Spleen (tissue), 7 donors: ENCODE data around the gene MEGF8.

Experiments
- CTCF ChIP-seq, 11 experiments: fragments of 200-600 bp in 7 of 11; fragments of 450-650 bp in 4 of 11; sonication (generic) in 4 of 11; IDR thresholded peaks in 8 of 11; conservative IDR thresholded peaks in 3 of 11; 1 replicate in 7 of 11; 2 replicates in 4 of 11; pipeline versions ENCODE4 v1.4.0 to v1.8.0; 2016 to 2021; ENCODE audit warnings: antibody characterized with exemption in 11 of 11, inconsistent platforms in 4 of 11, mild to moderate bottlenecking in 1 of 11
- POLR2A ChIP-seq, 3 donors: fragments of 450-650 bp; IDR thresholded peaks; one replicate each; pipeline ENCODE4 v1.5.1; 2017; ENCODE audit warnings: antibody characterized with exemption in 3 of 3, mild to moderate bottlenecking in 1 of 3
- donor health status: DM: no; HTN: no; CAD: no; lungs with moderate emphysema.
- donor health status: DM: no; HTN: no; CAD: no.
- donor health status: DM: no; HTN: no; CAD: no.

DNA sequence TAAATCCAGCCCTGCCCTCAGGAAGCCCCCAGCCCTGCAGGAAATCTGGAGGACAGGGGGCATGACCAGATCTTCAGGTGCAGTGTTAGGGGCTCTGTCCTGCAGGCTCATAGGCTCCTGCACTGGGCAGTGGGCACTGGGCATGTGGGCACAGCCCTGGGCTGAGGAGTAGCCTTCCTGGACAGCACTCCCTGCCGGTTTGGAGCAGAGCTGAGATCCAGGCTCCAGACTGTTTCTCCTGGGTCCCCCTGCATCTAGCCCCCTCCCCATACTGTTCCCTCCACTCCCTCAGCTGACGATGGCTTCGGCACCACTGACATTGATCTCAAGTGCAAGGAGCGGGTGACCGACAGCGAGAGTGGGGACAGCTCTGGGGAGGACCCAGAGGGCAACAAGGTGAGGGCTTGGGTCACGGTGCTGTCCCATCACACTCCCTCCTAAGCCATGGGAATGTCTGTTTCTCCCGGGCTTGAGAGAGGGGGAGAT is 35.8 kb upstream of the MEGF8 start:
- TF ChIP-seq POLR2A (IDR thresholded peaks at IDR 0.05) (no peak), CTCF (IDR thresholded peaks at IDR 0.05 in 8 of 11, conservative IDR thresholded peaks at IDR 0.05 in 3 of 11) (no peak)
